HG03045 (cell line): ENCODE results near the gene RBMS3.
"Not testable (repeated sequence)": the region's sequence is repeated elsewhere in the genome, so short reads cannot be mapped to it uniquely, and the experiment has no call there.

Source experiments
- ATAC-seq: cut with Tn5 transposase; IDR thresholded peaks from one replicate; pipeline ENCODE4 v1.9.1; 2021; ENCODE audit warnings: mild to moderate bottlenecking, moderate library complexity; ENCODE audit not compliant: unreplicated experiment

The RBMS3 gene

DNA sequence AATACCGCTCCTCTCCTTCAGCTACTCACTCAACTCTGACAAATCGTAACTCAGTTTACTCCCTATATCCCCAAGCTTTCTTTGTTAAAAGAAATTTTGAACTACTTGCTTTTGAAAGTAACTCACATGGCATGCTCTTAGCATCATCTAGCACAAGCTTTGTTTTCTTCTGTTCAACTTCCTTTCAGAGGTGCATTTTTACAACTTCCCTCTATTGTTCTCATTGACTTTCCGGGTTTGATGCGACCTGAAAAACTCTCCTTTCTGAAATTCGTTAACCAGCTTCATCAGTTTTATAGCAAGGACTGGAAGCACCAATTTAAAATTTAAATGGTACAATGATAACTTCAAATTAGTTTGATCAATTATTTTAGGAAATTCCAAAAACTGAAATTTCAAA, 696.0 kb downstream of the RBMS3 start:
- ATAC-seq: no peak

DNA sequence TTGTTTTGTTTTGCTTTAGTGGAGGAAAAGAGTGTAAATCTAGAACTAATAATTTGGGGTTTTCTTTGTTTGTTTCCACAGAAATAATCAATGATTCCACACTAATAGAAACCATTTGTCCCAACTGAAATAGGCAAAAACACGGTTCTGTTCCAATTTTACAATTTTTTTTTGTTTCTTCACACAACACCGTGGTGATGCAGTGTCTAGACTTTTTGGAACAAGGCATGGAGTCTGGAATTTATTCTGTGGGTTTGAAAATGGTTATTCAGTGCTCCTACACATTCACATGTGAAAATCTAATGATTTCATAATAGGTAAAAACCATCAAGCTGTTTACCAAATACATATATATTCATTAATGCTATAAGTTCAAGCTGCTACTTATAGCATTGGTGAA, 696.5 kb downstream of the RBMS3 start:
- ATAC-seq: no peak

DNA sequence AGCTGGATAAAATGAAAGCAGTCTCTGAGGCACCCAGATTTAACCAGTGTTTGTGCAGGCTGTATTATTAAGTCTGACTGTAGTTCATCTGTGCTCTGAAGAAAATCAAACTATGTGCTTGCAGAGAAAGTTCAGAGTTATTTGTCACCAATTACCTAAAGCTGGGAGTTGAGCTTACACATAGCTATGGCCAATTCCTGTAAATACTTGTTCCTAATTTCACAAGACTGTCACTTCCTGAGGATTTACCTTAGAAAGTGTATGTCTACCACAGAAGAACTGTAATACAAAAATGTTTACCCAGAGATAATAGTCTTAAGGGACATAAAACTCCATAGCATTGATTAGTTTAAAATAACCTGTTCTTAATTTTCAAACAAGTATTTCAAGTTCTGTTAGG, 697.2 kb downstream of the RBMS3 start:
- ATAC-seq: no peak

DNA sequence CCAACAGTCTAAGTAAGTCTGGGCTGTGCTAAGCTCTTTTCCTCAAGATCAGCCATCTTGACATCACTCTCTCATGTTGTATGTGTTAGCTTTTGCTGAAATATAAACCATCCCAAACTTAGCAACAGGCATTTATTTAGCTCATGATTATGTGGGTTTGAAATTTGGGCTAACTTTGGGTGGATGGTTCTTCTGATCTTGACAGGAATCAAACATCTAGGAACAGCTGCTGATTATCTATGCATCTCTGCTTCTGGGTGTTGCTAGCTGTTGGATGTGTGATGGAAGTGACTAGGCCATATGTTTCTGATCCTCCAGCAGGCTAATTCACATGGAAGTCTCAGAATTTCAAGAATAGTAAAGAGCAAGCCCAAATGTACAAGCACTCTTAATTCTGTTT, 710.3 kb downstream of the RBMS3 start:
- ATAC-seq: no peak

DNA sequence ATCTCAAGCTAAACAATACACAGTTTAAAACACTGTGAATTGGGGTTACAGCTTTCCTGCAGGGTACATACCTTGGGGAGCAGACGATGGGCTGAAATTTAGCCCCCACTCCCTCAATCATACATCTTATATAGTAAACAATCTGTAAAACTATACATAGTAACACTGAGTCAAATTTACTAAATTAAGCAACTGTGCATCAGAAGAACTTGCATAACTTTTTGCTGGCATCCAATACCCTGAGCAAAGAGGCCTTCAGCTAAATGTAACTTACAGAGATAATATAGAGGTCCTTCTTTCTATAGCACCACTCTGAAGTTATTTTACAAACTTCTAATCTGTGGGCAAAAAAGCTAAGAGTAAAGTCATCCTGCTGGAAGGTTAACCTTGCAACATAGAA, 721.9 kb downstream of the RBMS3 start:
- no peak for ATAC-seq

DNA sequence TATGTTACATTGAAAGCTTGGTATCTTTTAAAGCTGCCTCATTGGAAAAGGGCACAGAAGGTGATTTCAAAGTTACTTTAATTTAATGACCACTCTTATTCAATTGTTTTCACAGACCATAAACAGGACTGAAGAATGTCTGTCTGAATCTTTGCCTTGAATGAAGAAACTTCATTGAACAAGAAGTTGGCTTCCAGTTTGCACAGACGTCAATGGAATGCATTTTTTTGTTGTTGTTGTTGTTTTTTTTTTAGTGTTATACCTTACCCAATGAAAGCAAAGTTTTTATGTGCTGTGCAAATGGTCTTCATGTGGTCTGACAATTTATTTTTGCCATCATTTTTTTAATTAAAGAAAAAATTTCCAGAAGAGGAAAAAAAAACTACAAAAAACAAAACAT, 722.9 kb downstream of the RBMS3 start:
- ATAC-seq: no peak

DNA sequence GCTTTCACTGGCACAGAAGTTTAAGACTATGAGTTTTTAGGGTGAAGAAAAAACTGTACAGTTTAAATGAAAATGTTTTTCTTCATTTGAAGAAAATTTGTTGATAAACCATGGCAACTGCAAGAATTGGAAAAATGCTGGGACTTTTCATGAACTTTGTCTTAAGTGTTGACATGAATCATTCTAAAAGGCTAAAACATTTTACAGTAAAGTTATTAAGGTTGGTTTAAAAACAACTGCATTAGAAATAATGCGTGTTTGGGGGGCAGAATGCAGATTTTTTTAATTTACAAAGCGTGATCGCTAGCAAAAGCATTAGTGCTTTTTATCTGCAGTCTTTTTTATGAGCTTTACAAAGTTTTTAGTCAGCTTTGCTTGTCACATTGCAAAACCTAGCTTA, 723.6 kb downstream of the RBMS3 start:
- ATAC-seq: no peak

DNA sequence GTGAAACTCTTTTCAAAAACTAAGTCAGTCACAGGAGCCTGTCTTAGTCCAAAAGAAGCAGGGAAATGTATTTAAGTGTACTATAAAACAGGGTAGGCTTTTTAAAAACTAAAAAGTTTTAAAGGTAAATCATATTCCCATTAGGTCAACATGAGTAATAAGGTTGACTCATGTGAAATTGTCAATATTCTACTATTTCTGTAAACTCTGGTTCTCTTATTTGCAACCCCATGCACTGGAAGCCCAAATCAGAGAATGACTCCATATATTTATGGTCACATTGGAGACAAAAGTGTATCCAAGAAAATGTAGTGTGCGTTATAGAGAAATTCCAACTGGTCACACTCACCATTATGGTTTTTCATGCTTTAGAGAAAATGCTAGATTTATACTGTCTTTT, 725.2 kb downstream of the RBMS3 start:
- ATAC-seq: no peak

DNA sequence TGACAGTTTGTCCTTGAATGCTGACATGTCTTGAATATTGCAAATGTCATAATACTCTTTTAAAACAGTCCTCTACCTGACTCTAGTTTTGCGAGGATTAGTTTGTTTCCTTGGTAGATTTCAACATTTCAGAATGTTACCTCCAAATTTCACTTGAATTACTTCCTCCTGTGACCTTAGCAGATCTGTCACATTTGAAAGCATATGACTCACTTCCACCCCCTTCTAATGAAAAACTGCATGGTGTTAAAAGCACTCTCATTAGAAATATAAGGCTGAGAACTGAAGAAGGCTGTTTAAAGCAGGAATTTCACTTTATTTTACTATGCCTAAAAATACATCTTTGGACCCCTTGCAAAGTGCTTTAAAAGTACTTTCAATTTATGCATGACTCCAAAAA, 726.8 kb downstream of the RBMS3 start:
- no peak for ATAC-seq

DNA sequence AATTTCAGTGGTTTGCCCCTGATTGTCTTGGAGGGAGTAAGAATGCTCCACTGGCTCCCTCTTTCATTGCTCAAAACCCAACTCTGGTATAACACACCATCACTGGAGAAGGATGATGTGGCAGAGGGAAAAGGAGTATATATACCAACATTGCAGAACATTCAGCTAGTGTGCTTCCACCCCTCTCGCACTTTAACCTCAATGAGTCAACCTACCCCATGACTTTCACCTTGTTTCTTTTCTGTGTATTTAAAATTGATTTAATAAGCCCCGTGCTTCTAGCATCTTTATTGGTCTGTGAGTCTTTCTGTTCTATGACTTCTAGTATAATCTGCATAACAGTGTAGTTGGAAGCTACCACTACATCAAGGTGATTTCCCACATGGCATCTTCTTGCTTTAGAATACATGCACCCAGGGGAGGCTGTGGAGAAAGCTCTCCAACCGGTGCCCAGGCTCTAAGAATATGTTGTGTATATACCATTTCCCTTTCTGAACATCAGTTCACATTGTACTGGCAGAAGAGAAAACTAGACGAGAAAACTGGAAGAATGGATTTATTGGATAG, 730.4 kb downstream of the RBMS3 start:
- no peak for ATAC-seq

DNA sequence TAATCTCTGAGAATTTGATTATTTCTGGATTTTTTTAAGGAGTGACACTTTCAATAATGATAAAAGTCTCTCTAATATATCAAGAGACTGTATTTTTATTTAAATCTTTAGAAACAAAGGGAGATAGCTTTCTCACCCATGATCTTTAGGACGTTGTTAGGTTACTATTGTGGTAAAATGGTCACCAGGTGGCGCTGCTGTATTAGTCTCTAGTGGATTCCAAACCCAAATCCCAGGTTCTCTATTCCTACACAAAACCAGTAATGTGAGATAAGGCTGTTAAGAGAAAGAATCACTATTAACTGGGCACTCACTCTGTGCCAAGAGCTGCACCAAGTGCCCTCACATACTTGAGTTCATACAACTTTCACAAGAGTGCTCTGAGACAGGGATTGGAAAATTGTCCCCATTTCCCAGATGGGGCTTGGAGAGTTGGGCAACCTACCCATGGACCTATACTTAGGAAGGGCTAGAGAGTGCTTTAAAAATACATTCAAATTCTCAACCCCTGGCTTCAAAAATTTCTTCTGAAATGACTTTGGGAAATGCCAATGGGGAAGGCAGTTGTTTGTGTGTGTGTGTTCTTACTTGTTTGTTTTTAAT, 732.2 kb downstream of the RBMS3 start:
- ATAC-seq: no peak

DNA sequence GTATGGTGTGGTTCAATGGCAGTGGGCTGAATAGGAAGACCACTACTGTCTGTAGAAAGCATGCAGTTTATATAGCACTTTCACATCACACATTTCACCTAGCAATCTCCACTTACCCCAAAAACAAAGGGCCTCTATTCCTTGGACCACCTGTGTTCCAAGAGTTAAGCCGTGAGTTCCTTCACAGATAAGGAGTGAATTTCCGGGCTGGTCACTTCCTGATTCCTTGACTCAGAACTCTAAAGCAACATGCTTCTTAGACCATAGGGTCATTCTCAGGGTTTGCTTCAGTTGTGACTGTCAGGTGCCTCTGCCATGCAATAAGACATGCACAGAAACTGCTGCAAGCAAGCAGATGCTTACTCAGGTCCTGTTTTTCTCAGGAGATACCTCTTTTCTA, 737.0 kb downstream of the RBMS3 start:
- no peak for ATAC-seq

DNA sequence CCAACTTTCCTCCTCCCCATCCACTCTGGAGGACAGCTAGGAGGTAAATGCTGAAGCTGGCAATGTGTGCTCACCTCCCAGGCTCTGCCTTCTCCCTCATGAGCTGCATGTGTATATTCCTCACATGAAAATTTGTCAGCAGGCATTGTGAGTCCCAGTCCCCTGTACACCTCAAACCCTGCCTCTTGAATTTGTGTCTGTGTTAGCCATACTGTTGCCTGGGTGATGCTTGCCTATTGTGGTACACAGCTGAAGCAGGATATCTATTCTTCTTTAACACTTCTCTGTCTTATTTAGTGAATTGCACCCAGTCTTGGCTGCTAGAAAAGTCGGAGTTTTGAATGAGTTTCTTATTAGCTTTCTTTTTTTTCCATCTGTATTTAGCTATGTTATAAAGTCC, 739.5 kb downstream of the RBMS3 start:
- no peak for ATAC-seq

DNA sequence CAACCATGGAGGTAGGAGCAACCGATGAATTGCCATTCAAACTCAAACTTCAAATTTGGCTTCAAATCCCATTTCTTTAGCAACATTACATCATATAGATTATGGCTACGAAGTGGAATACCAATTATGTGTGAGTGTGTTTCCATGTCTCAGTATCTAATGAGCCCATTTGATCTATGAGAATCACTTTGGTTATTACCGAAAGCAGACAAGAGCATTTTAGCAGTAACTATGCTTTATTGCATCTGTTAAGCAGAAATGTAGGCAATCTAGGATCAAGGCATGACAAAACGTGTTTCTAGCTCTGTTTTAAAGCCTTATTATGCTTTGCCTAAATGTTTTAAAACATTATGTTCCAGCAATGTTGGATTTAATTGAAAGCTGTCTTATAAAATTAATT, 743.6 kb downstream of the RBMS3 start:
- ATAC-seq: no peak

DNA sequence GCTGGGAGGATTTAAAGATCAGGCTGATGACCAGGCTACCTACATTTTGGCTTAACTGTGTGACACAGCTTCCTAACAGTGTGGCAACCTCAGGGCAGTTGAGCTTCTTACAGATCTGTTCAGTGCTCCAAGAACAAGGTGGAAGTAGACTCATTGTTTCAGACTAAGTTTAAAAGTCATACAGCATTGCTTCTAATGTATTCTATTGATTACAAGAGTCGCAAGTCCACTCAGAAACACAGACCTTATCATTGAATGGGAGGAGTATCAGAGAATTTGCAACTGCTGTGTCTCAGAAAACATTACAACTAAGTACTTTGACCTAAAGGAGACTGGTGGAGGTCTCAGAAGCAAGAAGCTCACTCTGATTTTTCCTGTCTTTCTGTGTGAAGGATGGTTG, 746.0 kb downstream of the RBMS3 start:
- ATAC-seq: no peak

DNA sequence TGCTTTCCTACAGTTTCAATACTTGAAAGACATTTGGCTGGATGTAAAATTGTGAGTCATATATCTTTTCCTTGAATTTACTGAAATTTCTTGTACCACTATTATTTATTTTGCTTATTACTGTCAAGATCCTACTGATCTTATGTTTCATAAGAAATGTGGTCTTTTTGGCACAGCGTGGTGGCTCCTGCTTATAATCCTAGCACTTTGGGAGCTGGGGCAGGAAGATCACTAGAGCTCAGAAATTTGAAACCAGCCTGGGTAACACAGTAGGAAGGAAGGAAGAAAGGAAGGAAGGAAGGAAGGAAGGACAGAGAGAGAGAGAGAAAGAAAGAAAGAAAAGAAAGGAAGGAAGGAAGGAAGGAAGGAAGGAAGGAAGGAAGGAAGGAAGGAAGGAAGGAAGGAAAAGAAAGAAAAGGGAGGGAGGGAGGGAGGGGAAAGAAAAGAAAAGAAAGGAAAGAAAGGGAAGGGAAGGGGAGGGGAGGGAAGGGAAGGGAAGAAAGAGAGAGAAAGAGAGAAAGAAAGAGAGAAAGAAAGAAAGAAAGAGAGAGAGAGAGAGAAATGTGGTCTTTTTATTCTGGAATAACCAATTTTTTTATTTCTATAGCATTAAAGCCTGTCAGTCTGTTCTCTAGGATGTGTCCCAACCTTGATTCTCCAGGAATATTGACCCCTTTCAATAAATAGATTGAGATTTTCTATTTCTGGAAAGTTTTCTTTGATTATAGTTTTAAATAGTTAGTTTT, 753.5 kb downstream of the RBMS3 start:
- ATAC-seq: no peak

DNA sequence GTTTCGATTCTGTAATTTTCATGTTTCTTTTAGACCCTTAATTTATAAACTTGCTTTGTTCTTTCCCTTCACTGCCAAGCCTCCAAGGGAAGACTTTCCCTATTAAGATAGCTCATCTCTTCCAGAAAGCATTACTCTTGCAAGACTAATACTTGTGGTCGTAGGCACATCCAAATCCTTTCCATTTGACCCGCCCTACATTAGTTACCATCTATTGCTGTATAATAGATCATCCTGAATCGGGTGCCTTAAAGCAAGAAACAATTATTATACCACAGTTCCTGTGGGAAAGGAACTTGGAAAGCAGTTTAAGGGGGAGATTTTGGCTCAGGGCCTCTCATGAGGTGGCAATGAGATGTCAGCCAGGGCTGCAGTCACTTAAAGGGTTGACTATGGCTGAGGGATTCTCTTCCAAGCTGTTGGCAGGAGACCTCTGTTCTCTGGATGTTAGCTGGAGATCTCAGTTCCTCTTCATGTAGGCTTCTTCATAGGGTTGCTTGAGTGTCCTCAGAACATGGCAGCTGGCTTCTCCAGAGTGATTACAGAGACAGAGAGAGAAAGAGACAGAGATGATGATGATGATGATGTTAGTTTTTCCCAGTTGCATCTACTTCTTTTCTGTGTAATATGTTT, 755.2 kb downstream of the RBMS3 start:
- ATAC-seq: no peak

DNA sequence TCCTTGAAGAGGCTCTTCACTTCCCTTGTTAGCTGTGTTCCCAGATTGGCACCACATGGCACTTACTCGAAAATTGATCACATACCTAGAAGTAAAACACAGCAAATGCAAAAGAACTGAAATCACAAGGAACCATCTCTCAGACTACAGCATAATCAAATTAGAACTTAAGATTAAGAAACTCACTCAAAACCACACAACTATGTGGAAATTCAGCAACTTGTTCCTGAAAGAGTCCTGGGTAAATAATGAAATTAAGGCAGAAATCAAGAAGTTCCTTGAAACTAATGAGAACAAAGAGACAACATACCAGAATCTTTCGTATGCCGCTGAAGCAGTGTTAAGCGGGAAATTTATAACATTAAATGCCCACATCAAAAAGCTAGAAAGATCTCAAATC, 759.3 kb downstream of the RBMS3 start:
- no peak for ATAC-seq

DNA sequence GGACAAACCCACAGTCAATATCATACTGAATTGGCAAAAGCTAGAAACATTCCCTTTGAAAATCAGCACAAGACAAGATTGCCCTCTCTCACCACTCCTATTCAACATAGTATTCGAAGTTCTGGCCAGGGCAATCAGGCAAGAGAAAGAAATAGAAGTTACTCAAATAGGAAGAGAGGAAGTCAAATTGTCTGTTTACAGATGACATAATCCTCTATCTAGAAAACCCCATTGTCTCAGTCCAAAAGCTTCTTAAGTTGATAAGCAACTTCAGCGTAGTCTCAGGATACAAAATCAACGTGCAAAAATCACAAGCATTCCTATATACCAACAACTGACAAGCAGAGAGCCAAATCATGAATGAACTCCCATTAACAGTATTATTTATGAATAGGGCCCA, 760.6 kb downstream of the RBMS3 start:
- ATAC-seq: not testable (repeated sequence)

DNA sequence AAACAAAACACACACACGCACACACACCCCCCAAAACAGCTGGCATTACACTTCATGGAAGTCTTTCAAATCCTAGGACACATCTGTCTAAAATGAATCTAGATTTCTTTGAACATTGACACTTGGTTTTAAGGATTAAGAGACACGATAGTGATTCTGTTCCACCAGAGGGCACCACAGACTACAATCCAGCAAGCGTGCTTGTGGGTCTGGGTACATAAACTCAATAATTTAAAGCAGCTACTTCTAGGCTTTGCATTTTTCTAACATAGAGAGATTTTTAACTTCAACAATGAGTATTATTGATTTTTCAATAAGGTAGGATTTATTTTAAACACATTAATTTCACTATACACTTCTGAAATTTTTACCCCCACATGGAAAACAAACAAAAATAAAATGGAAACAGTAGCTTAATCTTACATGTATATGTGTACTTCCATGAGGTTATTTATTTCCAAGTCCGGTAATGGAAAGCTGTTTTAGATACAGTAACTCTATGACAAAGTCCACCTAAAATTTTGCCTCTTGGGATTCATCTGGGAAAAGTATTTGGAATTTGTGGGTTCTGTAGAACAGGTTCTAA, 761.5 kb downstream of the RBMS3 start:
- ATAC-seq: no peak

DNA sequence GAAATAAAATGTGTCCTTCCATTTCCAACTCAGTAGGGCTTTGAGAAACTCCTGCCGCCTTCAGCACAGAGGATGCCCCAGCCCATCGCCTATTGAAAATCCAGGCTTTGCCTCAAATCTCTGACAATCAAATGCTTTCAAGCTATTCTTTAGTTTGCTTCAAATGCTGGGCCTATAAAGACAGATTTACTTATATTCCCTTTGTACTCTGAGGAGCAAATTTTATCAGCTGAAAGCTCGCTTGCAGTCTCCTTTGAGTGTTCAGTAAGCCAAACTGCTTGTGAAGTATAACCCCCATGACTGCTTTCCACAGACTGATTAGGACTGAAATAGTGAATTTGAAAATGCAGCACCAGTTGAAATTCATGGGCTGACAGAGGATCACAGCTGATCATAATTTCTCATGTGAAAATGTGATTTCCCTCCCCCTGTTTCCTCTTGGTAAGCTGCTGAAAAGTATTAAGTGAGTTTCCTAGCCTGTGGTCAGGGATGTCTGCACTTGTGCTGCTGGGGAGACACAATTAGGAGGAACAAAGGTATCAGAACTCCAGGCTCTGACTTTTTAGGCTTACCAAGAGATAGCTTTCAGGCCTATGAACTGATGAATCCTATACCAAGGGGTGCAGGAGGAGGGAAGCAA, 762.2 kb downstream of the RBMS3 start:
- no peak for ATAC-seq
